HG02973 (cell line): ENCODE data around the gene TNFRSF19.

ENCODE experiments used
- ATAC-seq: cut with Tn5 transposase; IDR thresholded peaks from one replicate; pipeline ENCODE4 v1.9.1; 2021; ENCODE audit warnings: moderate library complexity; ENCODE audit not compliant: unreplicated experiment

Gene TNFRSF19

GRCh38 chr13:23711355-23711754 lies 141.1 kb downstream of the TNFRSF19 start:
- ATAC-seq, result no peak

GRCh38 chr13:23714672-23715071 lies 144.5 kb downstream of the TNFRSF19 start:
- no peak for ATAC-seq

- ATAC-seq, result no peak
Measured at GRCh38 chr13:23715092-23715761, 145.0 kb downstream of the TNFRSF19 start.

- no peak for ATAC-seq
Measured at GRCh38 chr13:23715762-23716235, 145.6 kb downstream of the TNFRSF19 start.

GRCh38 chr13:23716401-23716800 lies 146.2 kb downstream of the TNFRSF19 start:
- ATAC-seq, result no peak

- no peak for ATAC-seq
Measured at GRCh38 chr13:23718996-23719395, 148.8 kb downstream of the TNFRSF19 start.

GRCh38 chr13:23722726-23723453 lies 152.7 kb downstream of the TNFRSF19 start:
- ATAC-seq, result no peak

- no peak for ATAC-seq
Measured at GRCh38 chr13:23723471-23723870, 153.3 kb downstream of the TNFRSF19 start.

- no peak for ATAC-seq
Measured at GRCh38 chr13:23724196-23724970, 154.2 kb downstream of the TNFRSF19 start.
